ENCODE results near the gene PRRG4.
"Not testable (repeated sequence)": the region's sequence is repeated elsewhere in the genome, so short reads cannot be mapped to it uniquely, and the experiment has no call there.

The PRRG4 gene

GRCh38 chr11:32885556-32885955 is 55.8 kb downstream of the PRRG4 start:
- no peak for DNase-seq (ENCODE audit: low spot score)

- no peak for DNase-seq (ENCODE audit: low spot score)
Observed at GRCh38 chr11:32886180-32886579, 56.5 kb downstream of the PRRG4 start.

GRCh38 chr11:32887707-32888383 is 58.1 kb downstream of the PRRG4 start:
- DNase-seq (ENCODE audit: low spot score) = not testable (repeated sequence)

GRCh38 chr11:32888384-32888710 is 58.6 kb downstream of the PRRG4 start:
- DNase-seq (ENCODE audit: low spot score) = not testable (repeated sequence)

- no peak for DNase-seq (ENCODE audit: low spot score)
Observed at GRCh38 chr11:32888805-32889204, 59.1 kb downstream of the PRRG4 start.

GRCh38 chr11:32890843-32891656 is 61.3 kb downstream of the PRRG4 start:
- DNase-seq (ENCODE audit: low spot score) = no peak

- no peak for DNase-seq (ENCODE audit: low spot score)
Observed at GRCh38 chr11:32891657-32892354, 62.1 kb downstream of the PRRG4 start.

GRCh38 chr11:32892355-32893092 is 62.8 kb downstream of the PRRG4 start, which contains the start of gene QSER1:
Gene QSER1, plus strand, starts transcription at chr11:32892811. Its CDS starts 315 bp downstream, at chr11:32893126.
- DNase-seq (ENCODE audit: low spot score) = peak; percentile 75

GRCh38 chr11:32893093-32893342 is 63.3 kb downstream of the PRRG4 start:
- no peak for DNase-seq (ENCODE audit: low spot score)

- peak; percentile 29 for DNase-seq (ENCODE audit: low spot score)
Observed at GRCh38 chr11:32893343-32894148, 63.8 kb downstream of the PRRG4 start.

- DNase-seq (ENCODE audit: low spot score) = peak; percentile 33
Observed at GRCh38 chr11:32894149-32894827, 64.6 kb downstream of the PRRG4 start.

- no peak for DNase-seq (ENCODE audit: low spot score)
Observed at GRCh38 chr11:32894921-32895320, 65.2 kb downstream of the PRRG4 start.

- DNase-seq (ENCODE audit: low spot score) = no peak
Observed at GRCh38 chr11:32895471-32895870, 65.7 kb downstream of the PRRG4 start.

GRCh38 chr11:32897103-32897502 is 67.4 kb downstream of the PRRG4 start:
- DNase-seq (ENCODE audit: low spot score) = no peak

GRCh38 chr11:32899438-32899837 is 69.7 kb downstream of the PRRG4 start:
- DNase-seq (ENCODE audit: low spot score) = no peak

- no peak for DNase-seq (ENCODE audit: low spot score)
Observed at GRCh38 chr11:32902089-32902665, 72.5 kb downstream of the PRRG4 start.

GRCh38 chr11:32905028-32905667 is 75.4 kb downstream of the PRRG4 start:
- no peak for DNase-seq (ENCODE audit: low spot score)

Measured in putamen (tissue), 1 donor.